Osteocyte (in vitro differentiated cells): ENCODE measurements around the gene HCRT. TPM values are rescaled to one million over a fixed set of nuclear protein-coding genes. Genes with fewer than 3 reads are reported as not detected.
"Not testable (repeated sequence)": the region's sequence is repeated elsewhere in the genome, so short reads cannot be mapped to it uniquely, and the experiment has no call there.

Experiments used
- DNase-seq: peaks from one replicate; pipeline ENCODE4 v3.0.0; 2021; ENCODE audit warnings: mixed read lengths; ENCODE audit not compliant: unreplicated experiment; ENCODE audit errors: extremely low spot score
- H3K27ac Mint-ChIP-seq: one replicate; pipeline ENCODE4 v1.8.0; 2021; ENCODE audit warnings: mild to moderate bottlenecking, mixed read lengths; ENCODE audit not compliant: unreplicated experiment
- H3K27me3 Mint-ChIP-seq: one replicate; pipeline ENCODE4 v1.8.0; 2021; ENCODE audit warnings: mixed read lengths; ENCODE audit not compliant: unreplicated experiment
- H3K36me3 Mint-ChIP-seq: one replicate; pipeline ENCODE4 v1.8.0; 2021; ENCODE audit warnings: mixed read lengths; ENCODE audit not compliant: unreplicated experiment
- H3K4me1 Mint-ChIP-seq: one replicate; pipeline ENCODE4 v1.8.0; 2021; ENCODE audit warnings: mixed read lengths; ENCODE audit not compliant: unreplicated experiment
- H3K4me3 Mint-ChIP-seq: one replicate; pipeline ENCODE4 v1.8.0; 2021; ENCODE audit warnings: mild to moderate bottlenecking, moderate library complexity, mixed read lengths; ENCODE audit not compliant: unreplicated experiment
- H3K9me3 Mint-ChIP-seq: one replicate; pipeline ENCODE4 v1.8.0; 2021; ENCODE audit warnings: mixed read lengths; ENCODE audit not compliant: unreplicated experiment
- total RNA-seq: library from RNA; stranded (reverse); gene quantifications from 2 replicates; pipeline ENCODE4 v1.2.1, GENCODE V29; 2021
- TF ChIP-seq, protein P1 (sequence below): fragments of 200-600 bp; sonication (generic); IDR thresholded peaks from 2 replicates; pipeline ENCODE4 v1.5.0; 2021; ENCODE audit warnings: antibody characterized with exemption, mild to moderate bottlenecking, moderate library complexity

The HCRT gene
- total RNA-seq, 1 donor from 2014 or later, result not detected

DNA sequence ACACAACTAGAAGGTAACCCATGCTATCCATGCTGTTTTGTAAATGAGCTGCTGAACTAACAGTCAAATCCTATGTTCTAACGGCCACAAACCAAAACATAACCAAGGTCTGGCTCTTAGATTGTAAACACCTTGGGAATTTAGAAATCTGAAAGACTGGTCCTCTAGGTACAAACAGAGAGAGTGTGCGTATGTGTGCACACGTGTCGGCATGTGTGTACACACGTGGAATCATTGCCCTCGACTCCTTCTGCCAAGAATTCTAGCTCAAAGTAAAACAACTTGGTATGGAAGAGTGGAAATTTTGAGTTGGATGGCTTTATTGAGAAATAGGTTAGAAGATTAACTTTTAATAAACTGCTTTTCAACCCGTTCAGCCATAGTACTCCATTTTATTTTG, 27.1 kb upstream of the HCRT start:
- H3K36me3 Mint-ChIP-seq, result peaks cover 43% of the 10 kb centered on the region
- no peak for DNase-seq
- no peak overlapping the region for H3K4me3 Mint-ChIP-seq
- TF ChIP-seq, protein P1, sequence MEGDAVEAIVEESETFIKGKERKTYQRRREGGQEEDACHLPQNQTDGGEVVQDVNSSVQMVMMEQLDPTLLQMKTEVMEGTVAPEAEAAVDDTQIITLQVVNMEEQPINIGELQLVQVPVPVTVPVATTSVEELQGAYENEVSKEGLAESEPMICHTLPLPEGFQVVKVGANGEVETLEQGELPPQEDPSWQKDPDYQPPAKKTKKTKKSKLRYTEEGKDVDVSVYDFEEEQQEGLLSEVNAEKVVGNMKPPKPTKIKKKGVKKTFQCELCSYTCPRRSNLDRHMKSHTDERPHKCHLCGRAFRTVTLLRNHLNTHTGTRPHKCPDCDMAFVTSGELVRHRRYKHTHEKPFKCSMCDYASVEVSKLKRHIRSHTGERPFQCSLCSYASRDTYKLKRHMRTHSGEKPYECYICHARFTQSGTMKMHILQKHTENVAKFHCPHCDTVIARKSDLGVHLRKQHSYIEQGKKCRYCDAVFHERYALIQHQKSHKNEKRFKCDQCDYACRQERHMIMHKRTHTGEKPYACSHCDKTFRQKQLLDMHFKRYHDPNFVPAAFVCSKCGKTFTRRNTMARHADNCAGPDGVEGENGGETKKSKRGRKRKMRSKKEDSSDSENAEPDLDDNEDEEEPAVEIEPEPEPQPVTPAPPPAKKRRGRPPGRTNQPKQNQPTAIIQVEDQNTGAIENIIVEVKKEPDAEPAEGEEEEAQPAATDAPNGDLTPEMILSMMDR, result no peak
- H3K27ac Mint-ChIP-seq, result no peak overlapping the region
- no peaks in the 10 kb centered on the region for H3K9me3 Mint-ChIP-seq
- H3K27me3 Mint-ChIP-seq, result no peaks in the 10 kb centered on the region
- no peaks in the 10 kb centered on the region for H3K4me1 Mint-ChIP-seq

DNA sequence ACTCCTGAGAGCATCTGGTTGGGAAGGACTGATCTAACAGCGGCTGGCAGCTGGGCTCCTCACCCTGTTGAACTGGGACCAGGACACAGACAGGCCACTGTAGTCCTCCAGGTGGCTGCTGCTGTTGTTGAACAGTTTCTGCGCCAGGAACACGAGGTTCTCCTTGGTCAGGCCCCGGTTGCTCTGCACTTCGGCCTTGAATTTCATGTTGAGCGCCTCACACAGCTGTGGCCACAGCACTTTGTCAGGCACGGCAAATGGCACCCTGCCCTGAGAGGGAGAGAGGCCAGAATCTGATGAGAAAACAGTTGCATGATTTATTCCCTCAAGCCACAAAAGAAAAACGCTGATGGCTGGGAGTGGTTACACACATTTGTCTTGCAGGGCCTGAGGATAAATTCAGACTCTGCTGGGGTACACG, 26.7 kb upstream of the HCRT start:
- not testable (repeated sequence) for DNase-seq, H3K9me3 Mint-ChIP-seq, H3K4me1 Mint-ChIP-seq, H3K4me3 Mint-ChIP-seq, H3K27ac Mint-ChIP-seq, H3K27me3 Mint-ChIP-seq
- peaks cover 42% of the 10 kb centered on the region for H3K36me3 Mint-ChIP-seq

DNA sequence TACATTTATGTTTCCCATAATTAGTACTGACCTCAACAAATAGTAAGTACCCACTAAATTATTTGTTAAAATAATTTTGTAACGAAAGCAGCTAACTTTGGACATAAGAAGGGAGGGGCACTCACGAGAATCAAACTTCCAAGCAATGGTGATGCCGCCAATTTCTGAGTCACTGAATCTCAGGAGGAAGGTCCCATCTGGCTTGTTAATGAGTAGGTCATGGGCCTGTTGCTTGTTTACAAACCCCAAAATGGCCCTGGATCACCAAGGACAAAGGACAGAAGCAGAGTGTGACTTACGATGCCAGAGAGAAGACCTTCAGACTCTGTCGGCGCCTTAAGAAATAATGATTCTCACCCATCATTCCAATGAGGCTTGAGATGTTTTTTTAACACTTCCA, 24.8 kb upstream of the HCRT start:
- TF ChIP-seq, protein P1, result no peak
- Mint-ChIP-seq H3K4me1 (no peaks in the 10 kb centered on the region), H3K4me3 (no peak overlapping the region), H3K9me3 (no peaks in the 10 kb centered on the region), H3K27ac (no peak overlapping the region), H3K27me3 (no peaks in the 10 kb centered on the region), H3K36me3 (peaks cover 36% of the 10 kb centered on the region)
- no peak for DNase-seq

DNA sequence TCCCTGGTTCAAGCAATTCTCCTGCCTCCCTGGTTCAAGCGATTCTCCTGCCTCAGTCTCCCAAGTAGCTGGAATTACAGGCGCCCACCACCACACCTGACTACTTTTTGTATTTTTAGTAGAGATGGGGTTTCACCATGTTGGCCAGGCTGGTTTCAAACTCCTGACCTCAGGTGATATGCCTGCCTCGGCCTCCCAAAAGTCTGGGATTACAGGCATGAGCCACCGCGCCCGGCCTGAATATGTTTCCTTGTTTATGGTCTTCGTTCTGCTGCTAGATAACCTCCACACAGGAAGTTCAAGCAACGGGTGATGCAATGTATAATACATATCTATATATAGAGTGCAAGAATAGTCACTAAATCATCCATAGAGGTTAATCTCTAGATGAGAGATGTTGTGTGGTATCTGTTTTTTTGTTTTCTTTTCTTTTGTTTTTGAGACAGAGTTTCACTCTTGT, 20.9 kb upstream of the HCRT start:
- H3K27ac Mint-ChIP-seq, H3K4me1 Mint-ChIP-seq, H3K9me3 Mint-ChIP-seq, H3K27me3 Mint-ChIP-seq, DNase-seq, H3K4me3 Mint-ChIP-seq: not testable (repeated sequence)
- H3K36me3 Mint-ChIP-seq, result peaks cover 40% of the 10 kb centered on the region

DNA sequence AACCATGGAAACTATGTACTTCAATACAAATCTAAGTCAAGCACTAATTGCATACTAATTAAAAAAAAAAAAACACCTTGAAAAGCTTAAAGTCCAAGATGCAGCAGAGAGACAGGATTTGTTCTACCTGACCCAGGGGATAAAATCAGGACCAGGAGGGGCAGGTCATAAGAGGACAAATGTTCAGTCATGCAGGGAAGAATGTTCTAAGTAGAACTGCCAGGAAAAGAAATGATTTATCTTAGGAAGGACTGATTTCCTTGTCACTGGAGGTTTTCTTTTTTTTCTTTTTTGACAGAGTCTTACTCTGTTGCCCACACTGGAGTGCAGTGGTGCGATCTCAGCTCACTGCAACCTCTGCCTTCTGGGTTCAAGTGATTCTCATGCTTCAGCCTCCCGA, 18.1 kb upstream of the HCRT start:
- H3K9me3 Mint-ChIP-seq, result no peaks in the 10 kb centered on the region
- no peak for DNase-seq
- no peak overlapping the region for H3K27ac Mint-ChIP-seq
- peaks cover 29% of the 10 kb centered on the region for H3K36me3 Mint-ChIP-seq
- TF ChIP-seq, protein P1, result no peak
- H3K27me3 Mint-ChIP-seq, result no peaks in the 10 kb centered on the region
- no peaks in the 10 kb centered on the region for H3K4me1 Mint-ChIP-seq
- H3K4me3 Mint-ChIP-seq, result no peak overlapping the region

DNA sequence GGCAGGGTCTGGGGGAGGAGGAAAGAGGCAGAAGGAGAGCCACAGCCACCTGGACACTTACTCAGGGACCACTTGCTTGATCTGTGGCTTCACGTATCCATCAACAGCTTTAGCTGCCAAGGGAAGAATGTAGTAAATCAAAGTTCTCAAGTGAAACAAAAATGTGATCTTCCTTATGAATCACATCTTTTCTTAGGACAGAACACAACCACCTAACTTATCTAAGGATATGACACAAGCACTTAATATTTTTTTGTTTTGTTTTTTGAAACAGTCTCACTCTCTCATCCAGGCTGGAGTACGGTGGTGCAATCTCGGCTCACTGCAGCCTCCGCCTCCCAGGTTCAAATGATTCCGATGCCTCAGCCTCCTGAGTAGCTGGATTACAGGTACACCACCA, 17.4 kb upstream of the HCRT start:
- Mint-ChIP-seq H3K4me3 (no peak overlapping the region), H3K9me3 (no peaks in the 10 kb centered on the region), H3K27me3 (no peaks in the 10 kb centered on the region), H3K4me1 (no peaks in the 10 kb centered on the region), H3K36me3 (peaks cover 29% of the 10 kb centered on the region), H3K27ac (no peak overlapping the region)
- TF ChIP-seq, protein P1, result no peak
- DNase-seq, result no peak
